Activated B cell treated with CpG ODN at 0.5 μM for 24 hours (primary cell): Measurements from ENCODE around the gene DNAJC1. TPM values are rescaled to one million over a fixed set of nuclear protein-coding genes. Genes with fewer than 3 reads are reported as not detected.
"Not testable (repeated sequence)": the region's sequence is repeated elsewhere in the genome, so short reads cannot be mapped to it uniquely, and the experiment has no call there.

Experiments used
- ATAC-seq: fragments of 200-7000 bp; cut with Tn5 transposase; one replicate; pipeline ENCODE4 v1.10.0; 2021; ENCODE audit warnings: low read depth, mild to moderate bottlenecking, moderate library complexity
- CTCF ChIA-PET: fragments of 350-600 bp; sonication (Branson Sonifier 250); formaldehyde crosslinking; loops from one replicate; lab custom pipeline; 2021; ENCODE audit warnings: antibody characterized with exemption; lab: Charles Lee
- POLR2A ChIA-PET: fragments of 350-600 bp; sonication (Branson Sonifier 250); formaldehyde crosslinking; loops from one replicate; lab custom pipeline; 2021; ENCODE audit warnings: antibody characterized with exemption; lab: Charles Lee
- DNase-seq: peaks from one replicate; pipeline ENCODE4 v3.0.0; 2022
- H3K27ac Mint-ChIP-seq: one replicate; pipeline ENCODE4 v1.8.0; 2020; ENCODE audit warnings: mixed read lengths
- H3K27me3 Mint-ChIP-seq: one replicate; pipeline ENCODE4 v1.8.0; 2021; ENCODE audit warnings: mixed read lengths
- H3K36me3 Mint-ChIP-seq: one replicate; pipeline ENCODE4 v1.8.0; 2021; ENCODE audit warnings: low read depth, mixed read lengths
- H3K4me1 Mint-ChIP-seq: one replicate; pipeline ENCODE4 v1.8.0; 2021; ENCODE audit warnings: mixed read lengths
- H3K4me3 Mint-ChIP-seq: one replicate; pipeline ENCODE4 v1.8.0; 2020; ENCODE audit warnings: mild to moderate bottlenecking, mixed read lengths
- H3K9me3 Mint-ChIP-seq: one replicate; pipeline ENCODE4 v1.8.0; 2020; ENCODE audit warnings: mixed read lengths
- CTCF ChIP-seq: fragments of 200-600 bp; IDR thresholded peaks from one replicate; pipeline ENCODE4 v1.8.0; 2022; ENCODE audit warnings: antibody characterized with exemption, mild to moderate bottlenecking
- intact Hi-C: fragments of 100-400 bp; cut with micrococcal nuclease; formaldehyde crosslinking; loops from one replicate; pipeline ENCODE4 v1.15.1; 2024
- total RNA-seq: library from RNA; stranded (reverse); gene quantifications from 2 replicates; pipeline ENCODE4 v1.2.3, GENCODE V29; 2022

DNAJC1 gene
- total RNA-seq, 1 donor from 2014 or later, result 10.9 TPM

DNA sequence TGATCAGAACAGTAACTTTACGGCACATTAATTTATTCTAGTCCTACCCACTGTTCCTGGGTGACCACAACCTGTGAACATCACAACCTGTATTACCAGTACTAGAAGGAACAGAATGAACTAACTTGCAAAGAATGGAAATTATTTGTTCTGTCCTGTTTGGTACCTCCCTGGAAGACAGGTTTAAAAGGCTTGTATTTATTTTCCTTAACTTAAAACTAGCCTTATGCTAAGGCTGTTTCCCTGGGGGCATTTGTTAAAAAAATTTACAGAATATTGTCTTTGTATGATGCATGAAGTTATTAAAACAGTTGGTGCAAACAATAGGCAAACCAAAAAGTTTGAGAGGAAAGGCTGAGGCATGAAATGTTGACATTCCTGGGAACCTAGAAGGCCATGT, 132.7 kb downstream of the DNAJC1 start:
- peaks cover 13% of the 10 kb centered on the region for H3K9me3 Mint-ChIP-seq
- no peak overlapping the region for H3K27ac Mint-ChIP-seq
- peaks cover 44% of the 10 kb centered on the region for H3K36me3 Mint-ChIP-seq
- no peaks in the 10 kb centered on the region for H3K4me1 Mint-ChIP-seq
- TF ChIP-seq CTCF, result no peak
- CTCF ChIA-PET, result no interaction called here
- no peak overlapping the region for H3K4me3 Mint-ChIP-seq
- POLR2A ChIA-PET, result no interaction called here
- no peaks in the 10 kb centered on the region for H3K27me3 Mint-ChIP-seq
- DNase-seq (no peak), ATAC-seq (no peak)
- intact Hi-C loops, result no loop called here

DNA sequence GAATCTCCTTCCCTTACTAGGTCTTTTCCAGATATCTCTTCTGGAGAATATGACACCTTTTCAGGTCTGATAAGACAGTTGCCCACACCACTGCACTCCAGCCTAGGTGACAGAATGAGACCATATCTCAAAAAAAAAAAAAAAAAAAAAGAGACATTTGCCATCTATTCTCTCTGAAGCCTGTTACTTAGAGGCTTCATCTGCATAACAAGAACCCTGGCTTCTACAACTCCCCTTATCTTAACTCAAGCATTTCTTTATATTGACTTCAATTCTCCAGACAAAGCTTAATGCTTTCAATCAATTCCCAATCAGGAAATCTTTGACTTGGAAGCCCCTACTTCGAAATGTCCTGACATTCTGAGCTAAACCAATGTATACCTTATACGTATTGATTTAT, 134.4 kb downstream of the DNAJC1 start:
- H3K27ac Mint-ChIP-seq, H3K27me3 Mint-ChIP-seq, H3K4me3 Mint-ChIP-seq, POLR2A ChIA-PET, ATAC-seq, intact Hi-C loops, CTCF ChIA-PET, H3K4me1 Mint-ChIP-seq, DNase-seq: not testable (repeated sequence)
- Mint-ChIP-seq H3K36me3 (peaks cover 42% of the 10 kb centered on the region), H3K9me3 (peaks cover 13% of the 10 kb centered on the region)

DNA sequence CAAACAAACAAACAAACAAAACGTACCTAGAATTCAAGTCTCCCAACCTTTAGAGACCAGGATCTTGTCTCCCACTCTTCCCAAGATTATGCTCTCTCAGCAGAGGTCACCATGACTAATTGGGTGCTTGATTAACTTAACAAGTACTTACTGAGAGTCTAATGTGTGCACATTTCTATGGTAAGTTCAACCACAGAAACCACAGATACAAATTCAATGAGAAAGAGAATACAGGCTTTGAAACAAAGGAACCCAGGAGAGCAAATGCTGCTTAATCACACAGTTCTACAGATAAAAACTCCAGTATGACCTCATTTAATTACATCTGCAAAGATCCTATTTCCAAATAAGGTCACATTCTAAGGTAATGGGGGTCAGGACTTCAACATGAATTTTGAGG, 142.8 kb downstream of the DNAJC1 start:
- CTCF ChIA-PET, result no interaction called here
- Mint-ChIP-seq H3K36me3 (peaks cover 18% of the 10 kb centered on the region), H3K27me3 (no peaks in the 10 kb centered on the region), H3K4me3 (no peak overlapping the region), H3K27ac (no peak overlapping the region), H3K4me1 (no peaks in the 10 kb centered on the region), H3K9me3 (no peaks in the 10 kb centered on the region)
- ATAC-seq (no peak), DNase-seq (no peak)
- POLR2A ChIA-PET, result no interaction called here
- intact Hi-C loops, result no loop called here
- TF ChIP-seq CTCF, result no peak

DNA sequence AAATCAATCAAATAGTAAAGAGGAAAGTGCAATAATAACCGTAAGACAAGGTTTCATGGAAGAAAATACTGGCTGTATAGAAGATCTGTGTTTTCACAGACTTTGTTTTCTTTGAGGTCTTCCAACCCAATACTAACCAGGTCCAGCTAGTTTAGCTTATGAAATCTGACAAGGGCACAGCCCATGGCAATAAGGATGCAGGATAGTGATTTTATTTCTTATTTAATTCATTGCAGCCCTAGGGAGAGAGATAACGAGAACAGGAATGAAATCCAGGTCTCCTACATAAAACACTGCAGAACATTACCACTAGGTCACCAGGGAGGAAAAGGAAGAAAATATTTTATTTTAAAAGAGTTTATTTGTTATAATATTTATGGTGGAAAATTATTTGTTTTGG, 145.1 kb downstream of the DNAJC1 start:
- no peak for DNase-seq
- Mint-ChIP-seq H3K27ac (no peak overlapping the region), H3K9me3 (no peaks in the 10 kb centered on the region), H3K4me3 (no peak overlapping the region), H3K36me3 (peaks cover 10% of the 10 kb centered on the region), H3K4me1 (no peaks in the 10 kb centered on the region), H3K27me3 (no peaks in the 10 kb centered on the region)
- intact Hi-C loops, result no loop called here
- ChIA-PET CTCF (no interaction called here), POLR2A (no interaction called here)
- no peak for TF ChIP-seq CTCF
- ATAC-seq, result no peak

- TF ChIP-seq CTCF, result no peak
- DNase-seq, result no peak
- peaks cover 40% of the 10 kb centered on the region for H3K9me3 Mint-ChIP-seq
- H3K27ac Mint-ChIP-seq, result no peak overlapping the region
- intact Hi-C loops, result no loop called here
- ChIA-PET POLR2A (no interaction called here), CTCF (no interaction called here)
- H3K4me1 Mint-ChIP-seq, result no peaks in the 10 kb centered on the region
- ATAC-seq, result no peak
- no peak overlapping the region for H3K4me3 Mint-ChIP-seq
- no peaks in the 10 kb centered on the region for H3K27me3 Mint-ChIP-seq
- H3K36me3 Mint-ChIP-seq, result peaks cover 37% of the 10 kb centered on the region
Measured at GRCh38 chr10:21849607-21850006, 153.9 kb downstream of the DNAJC1 start.

DNA sequence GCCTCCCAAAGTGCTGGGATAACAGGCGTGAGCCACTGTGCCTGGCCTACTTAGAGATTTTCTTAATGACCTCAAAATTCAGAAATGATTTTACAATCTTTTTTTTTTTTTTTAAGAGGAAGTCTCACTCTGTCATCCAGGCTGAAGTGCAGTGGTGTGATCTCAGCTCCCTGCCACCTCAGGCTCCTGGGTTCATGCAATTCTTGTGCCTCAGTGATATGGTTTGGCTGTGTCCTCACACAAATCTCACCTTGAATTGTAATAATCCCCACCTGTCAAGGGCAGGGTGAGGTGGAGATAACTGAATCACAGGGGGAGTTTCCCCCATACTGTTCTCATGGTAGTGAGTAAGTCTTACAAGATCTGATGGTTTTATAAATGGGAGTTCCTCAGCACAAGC, 159.9 kb downstream of the DNAJC1 start:
- Mint-ChIP-seq H3K36me3 (peaks cover 19% of the 10 kb centered on the region), H3K4me3 (no peak overlapping the region), H3K27ac (no peak overlapping the region), H3K4me1 (no peaks in the 10 kb centered on the region), H3K27me3 (no peaks in the 10 kb centered on the region), H3K9me3 (peaks cover 13% of the 10 kb centered on the region)
- intact Hi-C loops, result no loop called here
- POLR2A ChIA-PET, result interaction anchor here (0.6 kb wide), 1 partner anchor 947 kb away, joined by 4 read pairs; no protein-coding TSS in a partner anchor
- CTCF ChIA-PET, result no interaction called here
- no peak for DNase-seq
- no peak for TF ChIP-seq CTCF
- ATAC-seq, result no peak

- H3K4me1 Mint-ChIP-seq, ATAC-seq, intact Hi-C loops, H3K4me3 Mint-ChIP-seq, DNase-seq, POLR2A ChIA-PET, H3K27ac Mint-ChIP-seq, H3K27me3 Mint-ChIP-seq, CTCF ChIA-PET, H3K9me3 Mint-ChIP-seq: not testable (repeated sequence)
- peaks cover 17% of the 10 kb centered on the region for H3K36me3 Mint-ChIP-seq
Measured at GRCh38 chr10:21841273-21841672, 162.3 kb downstream of the DNAJC1 start.

- peaks cover 48% of the 10 kb centered on the region for H3K36me3 Mint-ChIP-seq
- ATAC-seq, H3K4me3 Mint-ChIP-seq, CTCF ChIA-PET, H3K27ac Mint-ChIP-seq, H3K27me3 Mint-ChIP-seq, DNase-seq, H3K4me1 Mint-ChIP-seq, intact Hi-C loops, POLR2A ChIA-PET: not testable (repeated sequence)
- H3K9me3 Mint-ChIP-seq, result peaks cover 14% of the 10 kb centered on the region
Measured at GRCh38 chr10:21837487-21837886, 166.0 kb downstream of the DNAJC1 start.
